D721Med (cell line): ENCODE data around the gene PBX4.

ENCODE experiments used
- DNase-seq: peaks from one replicate; pipeline ENCODE4 v3.0.0; 2011; ENCODE audit warnings: low spot score; ENCODE audit not compliant: insufficient read length
- FAIRE-seq: peaks from 2 replicates; lab custom pipeline; 2011; peaks lifted over from hg19 to GRCh38; lab: Jason Lieb, UNC
- CTCF ChIP-seq: IDR thresholded peaks from 2 replicates; pipeline ENCODE4 v1.5.1; 2012; ENCODE audit warnings: mild to moderate bottlenecking, control low read depth; ENCODE audit not compliant: insufficient read depth; ENCODE audit errors: missing control alignments

The PBX4 gene

GRCh38 chr19:19647037-19647835, 28.7 kb upstream of the PBX4 start:
- FAIRE-seq (no peak), DNase-seq (no peak)
- TF ChIP-seq CTCF, result no peak

GRCh38 chr19:19645233-19645870, 26.9 kb upstream of the PBX4 start:
- no peak for TF ChIP-seq CTCF
- FAIRE-seq, result no peak

GRCh38 chr19:19644054-19644388, 25.5 kb upstream of the PBX4 start:
- DNase-seq, result no peak
- FAIRE-seq, result no peak
- TF ChIP-seq CTCF, result no peak

More at GRCh38 chr19:19645233-19645870, 26.9 kb upstream of the PBX4 start:
- DNase-seq, result no peak

- FAIRE-seq (no peak), DNase-seq (peak; percentile 88)
- peak; percentile 77 for TF ChIP-seq CTCF
Observed at GRCh38 chr19:19643158-19644053, 24.9 kb upstream of the PBX4 start, which contains the start of gene GMIP. TSS of gene GMIP (minus strand) at chr19:19643657. CDS start at chr19:19643529, 128 bp downstream.

- FAIRE-seq, result no peak
- DNase-seq, result no peak
- no peak for TF ChIP-seq CTCF
Observed at GRCh38 chr19:19642506-19643157, 24.1 kb upstream of the PBX4 start.

- no peak for TF ChIP-seq CTCF
- DNase-seq, result no peak
- no peak for FAIRE-seq
Observed at GRCh38 chr19:19637523-19638251, 19.2 kb upstream of the PBX4 start.
